GM18868 (cell line): ENCODE measurements around the gene TTC33.
"Not testable (repeated sequence)": the region's sequence is repeated elsewhere in the genome, so short reads cannot be mapped to it uniquely, and the experiment has no call there.

ENCODE experiments used
- ATAC-seq: cut with Tn5 transposase; IDR thresholded peaks from one replicate; pipeline ENCODE4 v1.9.1; 2021; ENCODE audit warnings: mild to moderate bottlenecking, moderate library complexity; ENCODE audit not compliant: unreplicated experiment

The TTC33 gene

GRCh38 chr5:40722497-40722911 lies 33.3 kb downstream of the TTC33 start:
- ATAC-seq: not testable (repeated sequence)

DNA sequence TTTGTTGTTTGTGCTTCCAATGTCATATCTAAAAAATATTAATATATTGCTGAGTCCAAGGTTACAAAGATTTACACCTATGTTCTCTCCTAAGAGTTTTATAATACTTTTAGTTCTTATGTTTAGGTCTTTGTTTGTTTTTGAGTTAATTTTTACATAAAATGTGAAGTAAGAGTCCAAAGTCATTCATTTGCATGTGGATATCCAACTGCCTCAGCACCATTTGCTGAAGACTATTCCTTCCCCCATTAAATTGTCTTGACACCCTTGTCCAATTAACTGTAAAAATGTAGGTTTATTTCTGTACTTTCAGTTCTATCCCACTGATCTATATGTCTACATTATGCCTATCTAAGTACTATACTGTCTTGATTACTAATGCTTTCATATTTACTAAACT lies 35.7 kb downstream of the TTC33 start:
- ATAC-seq: no peak

DNA sequence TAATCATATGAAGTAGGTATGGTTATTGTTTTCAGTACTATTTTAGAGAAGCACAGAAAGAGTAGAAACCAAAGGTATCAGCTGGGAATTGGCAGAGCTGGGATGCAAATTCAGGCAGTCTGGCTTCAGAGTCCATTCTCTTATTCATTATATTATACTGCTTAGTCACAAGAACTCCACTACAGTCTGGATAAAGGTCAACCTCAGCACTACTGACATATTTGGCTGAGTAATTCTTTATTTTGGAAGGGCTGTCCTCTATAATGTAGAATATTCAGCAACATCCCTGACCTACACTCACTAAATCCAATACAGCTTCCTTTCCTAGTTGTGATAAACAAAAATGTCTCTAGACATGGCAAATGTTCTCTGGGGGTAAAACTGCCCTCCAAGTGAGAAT lies 38.5 kb downstream of the TTC33 start:
- no peak for ATAC-seq

GRCh38 chr5:40716590-40716989 lies 39.2 kb downstream of the TTC33 start:
- ATAC-seq: peak; percentile 73

GRCh38 chr5:40716000-40716399 lies 39.8 kb downstream of the TTC33 start:
- no peak for ATAC-seq

GRCh38 chr5:40714001-40714400 lies 41.8 kb downstream of the TTC33 start:
- no peak for ATAC-seq

DNA sequence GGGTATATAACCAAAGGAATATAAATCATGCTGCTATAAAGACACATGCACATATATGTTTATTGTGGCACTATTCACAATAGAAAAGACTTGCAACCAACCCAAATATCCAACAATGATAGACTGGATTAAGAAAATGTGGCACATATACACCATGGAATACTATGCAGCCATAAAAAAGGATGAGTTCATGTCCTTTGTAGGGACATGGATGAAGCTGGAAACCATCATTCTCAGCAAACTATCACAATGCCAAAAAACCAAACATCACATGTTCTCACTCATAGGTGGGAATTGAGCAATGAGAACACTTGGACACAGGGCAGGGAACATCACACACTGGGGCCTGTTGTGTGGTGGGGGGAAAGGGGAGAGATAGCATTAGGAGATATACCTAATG lies 45.2 kb downstream of the TTC33 start:
- ATAC-seq: not testable (repeated sequence)

DNA sequence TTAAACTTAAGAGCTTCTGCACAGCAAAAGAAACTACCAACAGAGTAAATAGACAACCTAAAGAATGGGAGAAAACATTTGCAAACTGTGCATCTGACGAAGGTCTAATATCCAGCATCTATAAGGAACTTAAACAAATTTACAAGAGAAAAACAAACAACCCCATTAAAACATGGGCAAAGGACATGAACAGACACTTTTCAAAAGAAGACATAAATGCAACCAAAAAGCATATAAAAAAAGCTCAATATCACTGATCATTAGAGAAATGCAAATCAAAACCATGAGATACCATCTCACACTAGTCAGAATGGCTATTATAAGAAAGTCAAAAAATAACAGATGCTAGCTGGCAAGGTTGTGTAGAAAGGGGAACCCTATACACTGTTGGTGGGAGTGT lies 50.3 kb downstream of the TTC33 start:
- ATAC-seq: not testable (repeated sequence)

- not testable (repeated sequence) for ATAC-seq
These were observed 53.7 kb downstream of the TTC33 start for GRCh38 chr5:40702027-40702426.

DNA sequence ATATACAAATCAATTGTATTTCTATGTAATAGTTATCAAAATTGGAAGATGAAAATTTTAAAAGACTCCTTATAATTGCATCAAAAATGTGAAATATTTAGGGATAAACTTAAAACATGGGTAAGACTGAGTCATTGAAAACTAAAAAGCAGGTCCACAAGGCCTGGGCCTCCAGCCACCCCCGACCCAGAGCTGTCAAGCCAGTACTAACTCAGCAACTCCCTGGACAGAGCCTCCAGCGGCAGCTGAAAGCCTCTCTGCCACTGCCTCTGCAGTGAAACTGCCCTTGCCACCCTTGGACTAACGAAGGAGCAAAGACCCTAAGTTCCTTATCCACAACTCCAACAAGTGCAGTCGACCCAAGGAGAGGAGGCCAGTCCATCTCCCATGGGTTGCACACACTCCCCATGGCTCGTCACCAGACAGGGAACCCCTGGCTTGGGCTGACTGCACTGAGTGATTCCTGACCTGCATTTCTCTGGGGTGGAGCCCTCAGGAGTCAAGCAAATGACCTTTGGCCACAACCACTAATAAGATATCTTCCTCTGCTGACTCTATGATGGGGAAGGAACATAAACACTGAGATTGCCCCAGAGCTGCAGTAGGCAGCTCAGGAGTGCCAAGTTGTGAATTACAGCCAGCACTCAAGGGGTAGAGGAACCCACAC lies 55.5 kb downstream of the TTC33 start:
- ATAC-seq: no peak

GRCh38 chr5:40694433-40694832 lies 61.3 kb downstream of the TTC33 start:
- ATAC-seq: no peak

DNA sequence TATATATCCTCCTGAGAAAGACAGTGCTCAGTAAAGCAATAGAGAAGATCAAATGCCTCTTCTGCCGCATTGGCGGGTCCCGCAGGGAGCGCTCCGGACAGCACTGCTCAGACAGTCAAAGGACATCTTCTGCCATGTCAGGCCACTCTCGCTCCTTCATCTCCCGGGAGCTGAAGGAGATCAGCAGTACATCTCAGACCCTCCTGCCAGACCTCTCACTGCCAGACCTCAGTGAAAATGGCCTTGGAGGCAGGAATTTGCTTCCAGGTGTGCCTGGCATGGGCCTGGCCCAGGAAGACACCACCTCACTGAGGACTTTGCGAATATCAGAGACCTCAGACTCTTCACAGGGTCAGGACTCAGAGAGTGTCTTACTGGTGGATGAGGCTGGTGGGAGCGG lies 63.9 kb downstream of the TTC33 start:
- no peak for ATAC-seq

DNA sequence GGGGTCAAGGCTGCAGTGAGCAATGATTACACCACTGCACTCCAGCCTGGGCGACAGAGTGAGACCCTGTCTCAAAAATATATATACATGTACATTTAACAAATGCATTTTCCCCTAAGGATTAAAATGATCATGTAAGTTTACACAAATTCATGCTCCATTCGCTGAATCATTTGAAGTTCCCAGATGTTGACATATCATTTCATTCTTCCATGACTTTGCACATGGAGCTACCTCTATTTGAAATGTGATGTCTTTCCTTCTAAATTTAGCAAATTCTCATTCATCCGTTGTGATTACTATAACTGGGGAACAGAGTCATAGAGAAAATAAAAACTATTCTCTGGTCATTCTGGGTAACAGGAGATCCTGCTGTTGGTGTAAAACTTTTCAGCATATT lies 65.5 kb downstream of the TTC33 start:
- ATAC-seq: no peak

- ATAC-seq: peak; percentile 85
These were observed 66.3 kb downstream of the TTC33 start for GRCh38 chr5:40689438-40689837.

DNA sequence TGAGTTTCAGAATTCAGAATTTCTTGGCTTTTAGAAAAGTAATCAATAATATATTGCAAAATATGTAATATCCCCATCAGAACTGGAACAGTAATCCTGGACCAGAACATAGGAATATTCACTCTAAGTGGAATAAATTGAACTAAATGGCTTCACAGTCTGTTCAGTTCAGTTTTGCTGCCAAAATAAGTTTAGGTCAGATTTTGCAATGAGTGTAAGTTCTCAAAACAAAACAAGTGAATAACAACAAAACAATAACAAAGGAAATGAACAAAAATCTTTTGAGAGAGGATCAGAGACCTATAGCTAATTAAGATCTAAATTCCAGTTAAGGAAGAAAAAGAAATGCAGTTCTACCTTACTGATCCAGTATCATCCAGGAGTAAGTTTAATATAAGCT lies 66.8 kb downstream of the TTC33 start:
- no peak for ATAC-seq

GRCh38 chr5:40688127-40688761 lies 67.5 kb downstream of the TTC33 start:
- ATAC-seq: peak; percentile 74

- ATAC-seq: no peak
These were observed 68.4 kb downstream of the TTC33 start for GRCh38 chr5:40687321-40687720.

GRCh38 chr5:40685976-40686486 lies 69.7 kb downstream of the TTC33 start:
- ATAC-seq: no peak

- no peak for ATAC-seq
These were observed 70.6 kb downstream of the TTC33 start for GRCh38 chr5:40685193-40685592.

DNA sequence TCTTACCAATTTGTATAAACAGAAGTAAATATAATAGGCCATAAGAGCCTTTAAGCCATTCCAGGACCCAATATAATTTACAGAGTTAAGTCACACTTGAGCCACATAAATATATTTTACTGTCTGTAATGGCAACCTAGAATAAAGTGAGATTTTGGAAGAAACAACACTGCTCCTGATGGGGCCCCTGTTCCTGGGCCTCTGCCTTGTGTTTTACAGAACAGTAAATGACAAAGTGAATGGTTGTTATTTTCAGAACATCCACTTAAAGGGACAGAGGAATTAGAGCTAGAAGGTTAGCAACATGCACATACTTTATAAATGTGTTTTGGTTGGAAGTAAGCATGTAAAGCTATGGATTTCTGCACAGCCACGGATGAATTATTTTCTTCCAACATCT lies 72.5 kb downstream of the TTC33 start:
- ATAC-seq: no peak

- no peak for ATAC-seq
These were observed 73.4 kb downstream of the TTC33 start for GRCh38 chr5:40682154-40683017.
